Calu3 (cell line): ENCODE measurements around the gene TSG101. TPM values are rescaled to one million over a fixed set of nuclear protein-coding genes. Genes with fewer than 3 reads are reported as not detected.

Experiments used
- BruUV-seq: library from RNA; stranded (reverse); fragments of 400-500 nt; replicated peaks from 2 replicates; lab custom pipeline; 2021; lab: Mats Ljungman, UMichigan
- CTCF ChIA-PET: fragments of 300-600 bp; sonication (Branson Sonifier 250); formaldehyde crosslinking; loops from one replicate; lab custom pipeline; 2022; ENCODE audit warnings: antibody characterized with exemption; lab: Charles Lee
- DNase-seq: peaks from one replicate; pipeline ENCODE4 v3.0.0; 2022
- H3K27ac Mint-ChIP-seq: one replicate; pipeline ENCODE4 v1.8.0; 2022; ENCODE audit warnings: mixed read lengths; ENCODE audit not compliant: unreplicated experiment
- H3K27me3 Mint-ChIP-seq: one replicate; pipeline ENCODE4 v1.8.0; 2022; ENCODE audit warnings: mixed read lengths; ENCODE audit not compliant: unreplicated experiment
- H3K36me3 Mint-ChIP-seq: one replicate; pipeline ENCODE4 v1.8.0; 2022; ENCODE audit warnings: mild to moderate bottlenecking, moderate library complexity, mixed read lengths; ENCODE audit not compliant: insufficient read depth, unreplicated experiment
- H3K4me1 Mint-ChIP-seq: one replicate; pipeline ENCODE4 v1.8.0; 2022; ENCODE audit warnings: mild to moderate bottlenecking, low read depth, mixed read lengths; ENCODE audit not compliant: unreplicated experiment
- H3K4me3 Mint-ChIP-seq: one replicate; pipeline ENCODE4 v1.8.0; 2022; ENCODE audit warnings: mild to moderate bottlenecking, low read depth, moderate library complexity, mixed read lengths; ENCODE audit not compliant: unreplicated experiment
- H3K9me3 Mint-ChIP-seq: one replicate; pipeline ENCODE4 v1.8.0; 2022; ENCODE audit warnings: low read depth, mixed read lengths; ENCODE audit not compliant: unreplicated experiment
- CTCF ChIP-seq: fragments of 200-600 bp; IDR thresholded peaks from one replicate; pipeline ENCODE4 v1.8.0; 2022; ENCODE audit warnings: antibody characterized with exemption; ENCODE audit not compliant: unreplicated experiment
- intact Hi-C: fragments of 100-400 bp; cut with micrococcal nuclease; formaldehyde crosslinking; loops from one replicate; pipeline ENCODE4 v1.10.0; 2022; ENCODE audit not compliant: unreplicated experiment
- total RNA-seq: library from RNA; stranded (reverse); gene quantifications from 2 replicates; pipeline ENCODE4 v1.2.3, GENCODE V29; 2022

The TSG101 gene
- total RNA-seq, 1 experiment from 2014 or later: 61.8 TPM

- Mint-ChIP-seq H3K4me1 (peaks cover 24% of the 10 kb centered on the region), H3K4me3 (no peak overlapping the region), H3K27me3 (no peaks in the 10 kb centered on the region), H3K9me3 (no peaks in the 10 kb centered on the region), H3K27ac (no peak overlapping the region), H3K36me3 (peaks cover 22% of the 10 kb centered on the region)
- TF ChIP-seq CTCF: no peak
- DNase-seq: no peak
- CTCF ChIA-PET: no interaction called here
- intact Hi-C loops: no loop called here
- BruUV-seq: no TSS peak
These were observed 40.7 kb downstream of the TSG101 start for GRCh38 chr11:18485913-18486528.

DNA sequence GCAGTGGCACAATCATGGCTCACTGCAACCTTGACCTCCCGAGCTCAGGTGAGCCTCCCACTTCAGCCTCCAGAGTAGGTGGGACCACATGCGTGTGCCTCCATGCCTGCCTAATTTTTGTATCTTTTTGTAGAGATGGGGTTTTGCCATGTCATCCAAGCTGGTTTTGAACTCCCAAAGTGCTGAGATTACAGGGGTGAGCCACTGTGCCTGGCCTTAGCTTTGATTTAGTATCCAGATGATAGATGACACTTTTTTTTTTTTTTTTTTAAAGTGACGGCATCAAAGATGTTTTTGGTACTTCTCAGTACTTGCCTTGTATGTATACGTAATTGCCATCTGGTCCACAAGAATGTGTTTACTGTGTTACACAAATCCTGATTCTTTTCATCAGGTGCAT lies 47.7 kb downstream of the TSG101 start:
- no peak overlapping the region for H3K4me3 Mint-ChIP-seq
- CTCF ChIA-PET: interaction anchor here (0.7 kb wide), 1 partner anchor 291 kb away, joined by 4 read pairs; no protein-coding TSS in a partner anchor
- H3K27ac Mint-ChIP-seq: no peak overlapping the region
- no peak for TF ChIP-seq CTCF
- H3K36me3 Mint-ChIP-seq: peaks cover 30% of the 10 kb centered on the region
- DNase-seq: no peak
- H3K4me1 Mint-ChIP-seq: no peaks in the 10 kb centered on the region
- no TSS peak for BruUV-seq
- intact Hi-C loops: no loop called here
- no peaks in the 10 kb centered on the region for H3K9me3 Mint-ChIP-seq
- H3K27me3 Mint-ChIP-seq: no peaks in the 10 kb centered on the region

- no peaks in the 10 kb centered on the region for H3K36me3 Mint-ChIP-seq
- H3K9me3 Mint-ChIP-seq: no peaks in the 10 kb centered on the region
- no peak overlapping the region for H3K4me3 Mint-ChIP-seq
- H3K27me3 Mint-ChIP-seq: no peaks in the 10 kb centered on the region
- no peak overlapping the region for H3K27ac Mint-ChIP-seq
- CTCF ChIA-PET: no interaction called here
- no TSS peak for BruUV-seq
- no peaks in the 10 kb centered on the region for H3K4me1 Mint-ChIP-seq
- no peak for DNase-seq
- intact Hi-C loops: no loop called here
- TF ChIP-seq CTCF: no peak
These were observed 54.2 kb downstream of the TSG101 start for GRCh38 chr11:18472587-18472986.

- H3K36me3 Mint-ChIP-seq: no peaks in the 10 kb centered on the region
- no peak for TF ChIP-seq CTCF
- no peaks in the 10 kb centered on the region for H3K4me1 Mint-ChIP-seq
- no peak overlapping the region for H3K27ac Mint-ChIP-seq
- no peak for DNase-seq
- CTCF ChIA-PET: no interaction called here
- no peaks in the 10 kb centered on the region for H3K27me3 Mint-ChIP-seq
- no TSS peak for BruUV-seq
- intact Hi-C loops: no loop called here
- no peak overlapping the region for H3K4me3 Mint-ChIP-seq
- H3K9me3 Mint-ChIP-seq: no peaks in the 10 kb centered on the region
These were observed 54.7 kb downstream of the TSG101 start for GRCh38 chr11:18471995-18472394.
